Cardiac muscle cell (in vitro differentiated cells and primary cell): ENCODE measurements around the gene CISD3. TPM values are rescaled to one million over a fixed set of nuclear protein-coding genes. Genes with fewer than 3 reads are reported as not detected.

ENCODE experiments used
- DNase-seq, 2 donors: peaks; one replicate each; pipeline versions ENCODE4 v3.0.0 to v3.0.0-alpha.2; 2010 to 2017; ENCODE audit warnings: low read depth in 1 of 2, low spot score in 1 of 2
- H3K27ac ChIP-seq: fragments of 200-600 bp; sonication (generic); 2 replicates; pipeline ENCODE4 v1.5.1; 2016
- H3K27me3 ChIP-seq: fragments of 200-600 bp; sonication (generic); 2 replicates; pipeline ENCODE4 v1.6.0; 2016; ENCODE audit warnings: control low read depth
- H3K36me3 ChIP-seq: fragments of 200-600 bp; sonication (generic); 2 replicates; pipeline ENCODE4 v1.5.1; 2016; ENCODE audit warnings: control low read depth
- H3K4me1 ChIP-seq: fragments of 200-600 bp; sonication (generic); 2 replicates; pipeline ENCODE4 v1.8.1; 2017; ENCODE audit warnings: low read depth, mild to moderate bottlenecking, mixed run types
- H3K4me3 ChIP-seq: fragments of 200-600 bp; sonication (generic); 2 replicates; pipeline ENCODE4 v1.5.1; 2016; ENCODE audit warnings: mild to moderate bottlenecking
- H3K9me3 ChIP-seq: fragments of 200-600 bp; sonication (generic); 2 replicates; pipeline ENCODE4 v1.5.1; 2017; ENCODE audit warnings: low read depth, mild to moderate bottlenecking, control low read depth
- CTCF ChIP-seq: IDR thresholded peaks from 2 replicates; pipeline ENCODE4 v1.5.1; 2012; ENCODE audit warnings: low read depth, mild to moderate bottlenecking, low read length
- polyA plus RNA-seq: library from polyadenylated mRNA; unstranded; fragments of >200 nt; fragmentation: Nextera tagmentation; extraction: Ambion mirVana; gene quantifications from 2 replicates; pipeline ENCODE4 v1.2.1, GENCODE V29; 2016
- total RNA-seq: library from RNA; depleted of rRNA; stranded (reverse); fragments of >200 nt; gene quantifications from 2 replicates; pipeline ENCODE4 v1.2.3, GENCODE V29; 2016

The CISD3 gene
- total and polyA plus RNA-seq, 2 experiments from 2014 or later, result 4.9 to 29.7 TPM

GRCh38 chr17:38709864-38710603 is 20.1 kb upstream of the CISD3 start:
- no peak for TF ChIP-seq CTCF
- DNase-seq, result no peak
- H3K9me3 ChIP-seq, result no peaks in the 10 kb centered on the region
- no peak overlapping the region for H3K4me3 ChIP-seq
- no peak overlapping the region for H3K27ac ChIP-seq
- no peaks in the 10 kb centered on the region for H3K27me3 ChIP-seq
- H3K4me1 ChIP-seq, result peaks cover 17% of the 10 kb centered on the region
- peaks cover 10% of the 10 kb centered on the region for H3K36me3 ChIP-seq

- DNase-seq, result no peak
- Histone ChIP-seq H3K36me3 (peaks cover 10% of the 10 kb centered on the region), H3K4me3 (no peak overlapping the region), H3K27me3 (no peaks in the 10 kb centered on the region), H3K27ac (no peak overlapping the region), H3K4me1 (peaks cover 17% of the 10 kb centered on the region), H3K9me3 (no peaks in the 10 kb centered on the region)
- TF ChIP-seq CTCF, result no peak
Observed at GRCh38 chr17:38710604-38710962, 19.6 kb upstream of the CISD3 start.

DNA sequence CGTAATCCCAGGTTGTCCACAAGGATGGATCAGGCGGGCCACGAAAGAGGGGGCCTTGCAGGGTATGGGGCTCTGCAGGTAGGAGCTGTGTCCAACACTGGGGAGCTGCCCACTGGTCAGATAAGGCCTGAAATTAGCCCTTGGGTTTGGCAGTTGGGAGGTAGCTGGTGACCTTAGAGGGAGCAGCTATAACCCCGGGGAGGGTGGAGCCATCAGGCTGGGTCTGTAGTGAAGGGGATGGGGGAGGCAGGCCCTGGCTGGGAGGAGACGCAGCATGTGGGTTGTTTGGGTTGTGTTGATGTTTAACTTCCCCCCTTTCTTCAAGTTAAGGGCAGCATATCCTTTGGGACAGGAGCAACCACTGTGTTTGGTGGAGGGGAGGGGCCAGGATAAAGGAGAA is 19.2 kb upstream of the CISD3 start:
- no peaks in the 10 kb centered on the region for H3K27me3 ChIP-seq
- H3K9me3 ChIP-seq, result no peaks in the 10 kb centered on the region
- H3K27ac ChIP-seq, result no peak overlapping the region
- H3K4me1 ChIP-seq, result peaks cover 17% of the 10 kb centered on the region
- no peak overlapping the region for H3K4me3 ChIP-seq
- DNase-seq, result no peak
- H3K36me3 ChIP-seq, result peaks cover 10% of the 10 kb centered on the region
- TF ChIP-seq CTCF, result no peak

GRCh38 chr17:38711792-38712571 is 18.2 kb upstream of the CISD3 start:
- peaks cover 17% of the 10 kb centered on the region for H3K4me1 ChIP-seq

DNA sequence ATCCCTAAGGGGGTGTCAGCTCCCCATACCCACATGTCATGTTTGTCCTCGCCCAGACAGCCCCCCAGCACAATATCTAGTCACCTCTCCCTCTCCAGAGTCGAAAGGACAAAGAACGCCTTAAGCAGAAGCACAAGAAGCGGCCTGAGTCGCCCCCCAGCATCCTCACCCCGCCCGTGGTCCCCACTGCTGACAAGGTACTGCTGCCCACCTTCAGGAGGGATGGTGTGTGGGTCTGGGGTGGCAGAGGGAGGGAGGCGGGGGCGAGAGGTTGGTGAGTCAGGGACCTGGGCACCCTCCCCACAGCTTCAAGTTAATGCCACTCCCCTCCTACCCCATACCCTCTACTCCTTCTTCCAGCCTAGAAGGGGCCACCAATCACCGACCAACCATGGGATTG is 17.5 kb upstream of the CISD3 start:
- no peak for TF ChIP-seq CTCF
- Histone ChIP-seq H3K36me3 (peaks cover 15% of the 10 kb centered on the region), H3K27me3 (no peaks in the 10 kb centered on the region), H3K27ac (no peak overlapping the region), H3K4me1 (peaks cover 17% of the 10 kb centered on the region), H3K4me3 (no peak overlapping the region), H3K9me3 (no peaks in the 10 kb centered on the region)
- DNase-seq, result no peak

More at GRCh38 chr17:38711792-38712571, 18.2 kb upstream of the CISD3 start:
- peaks cover 15% of the 10 kb centered on the region for H3K36me3 ChIP-seq
- H3K9me3 ChIP-seq, result no peaks in the 10 kb centered on the region
- H3K4me3 ChIP-seq, result no peak overlapping the region
- peak in 1 of 2 donors; percentile 58 for DNase-seq
- no peak overlapping the region for H3K27ac ChIP-seq
- TF ChIP-seq CTCF, result no peak
- H3K27me3 ChIP-seq, result no peaks in the 10 kb centered on the region
